GM10248 (cell line): ENCODE data around the gene SLC51A.
"Not testable (repeated sequence)": the region's sequence is repeated elsewhere in the genome, so short reads cannot be mapped to it uniquely, and the experiment has no call there.

Experiments
- CTCF ChIA-PET: fragments of 300-600 bp; sonication (Branson Sonifier 250); formaldehyde crosslinking; extraction: SDS; loops from one replicate; lab custom pipeline; 2021; ENCODE audit warnings: antibody characterized with exemption; lab: Yijun Ruan, JAX
- POLR2A ChIA-PET: fragments of 350-650 bp; sonication (Branson Sonifier 250); formaldehyde crosslinking; extraction: SDS; loops from one replicate; lab custom pipeline; 2020; ENCODE audit warnings: antibody characterized with exemption; lab: Yijun Ruan, JAX
- DNase-seq: peaks from one replicate; pipeline ENCODE4 v3.0.0; 2012; ENCODE audit errors: extremely low spot score
- CTCF ChIP-seq: IDR thresholded peaks from 2 replicates; pipeline ENCODE4 v1.5.1; 2012; ENCODE audit warnings: mild to moderate bottlenecking, low read depth; ENCODE audit errors: extremely low read depth, missing control alignments, control extremely low read depth

The SLC51A gene

DNA sequence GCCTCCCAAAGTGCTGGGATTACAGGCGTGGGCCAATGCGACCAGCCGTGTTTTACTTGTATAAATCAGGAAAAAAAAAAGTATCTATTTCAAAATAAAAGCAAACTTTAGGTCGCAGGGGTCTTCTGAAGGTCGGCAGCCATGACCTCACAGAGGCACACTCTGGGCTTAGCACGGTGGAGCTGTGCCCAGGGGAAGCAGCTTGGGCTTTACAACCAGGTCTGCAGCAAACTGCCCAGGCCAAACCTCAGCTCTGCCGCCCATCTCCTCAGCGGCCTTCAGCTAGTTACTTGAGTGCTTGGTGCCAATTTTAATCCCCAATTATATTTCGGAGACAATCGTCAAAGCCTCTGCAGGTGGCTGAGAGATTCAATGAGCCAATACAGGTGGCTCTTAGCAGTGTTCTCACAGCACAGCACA is 35.2 kb upstream of the SLC51A start:
- CTCF ChIA-PET, result interaction anchor here (1.9 to 5.5 kb wide), 5 partner anchors 13 to 109 kb away, joined by 5 to 34 read pairs (median 11); no protein-coding TSS in a partner anchor
- TF ChIP-seq CTCF, result no peak
- no peak for DNase-seq
- POLR2A ChIA-PET, result interaction anchor here (1.5 to 2.6 kb wide), 2 partner anchors 85 to 102 kb away, joined by 3 to 7 read pairs; no protein-coding TSS in a partner anchor

GRCh38 chr3:196184169-196184432 is 32.2 kb upstream of the SLC51A start:
- DNase-seq, POLR2A ChIA-PET: not testable (repeated sequence)
- CTCF ChIA-PET, result interaction anchor here (1.0 to 5.5 kb wide), 2 partner anchors 10 to 112 kb away, joined by 3 to 34 read pairs; no protein-coding TSS in a partner anchor

DNA sequence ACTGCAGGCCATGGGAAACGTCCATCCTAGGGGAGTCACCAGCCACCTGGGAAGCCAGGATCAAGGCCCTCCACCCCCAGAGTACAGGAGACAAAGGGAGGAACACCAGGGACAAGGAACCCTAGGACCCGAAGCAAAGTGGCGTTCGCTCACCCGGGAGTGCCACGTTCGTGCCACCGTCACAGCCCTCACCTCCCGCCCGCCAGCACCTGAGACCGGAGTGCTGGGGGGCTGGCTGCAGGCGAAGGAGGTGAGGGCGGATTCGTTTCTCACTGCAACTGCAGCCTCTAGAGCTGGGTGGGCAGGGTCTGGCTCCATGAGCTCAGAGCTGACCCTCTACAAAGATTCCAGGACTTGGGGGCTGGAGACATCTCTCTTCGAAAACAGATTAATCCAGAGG is 31.5 kb upstream of the SLC51A start:
- no peak for TF ChIP-seq CTCF
- POLR2A ChIA-PET, result no interaction called here
- DNase-seq, result no peak
- CTCF ChIA-PET, result interaction anchor here (1.5 to 4.1 kb wide), 2 partner anchors 105 to 112 kb away, joined by 3 to 28 read pairs; no protein-coding TSS in a partner anchor

DNA sequence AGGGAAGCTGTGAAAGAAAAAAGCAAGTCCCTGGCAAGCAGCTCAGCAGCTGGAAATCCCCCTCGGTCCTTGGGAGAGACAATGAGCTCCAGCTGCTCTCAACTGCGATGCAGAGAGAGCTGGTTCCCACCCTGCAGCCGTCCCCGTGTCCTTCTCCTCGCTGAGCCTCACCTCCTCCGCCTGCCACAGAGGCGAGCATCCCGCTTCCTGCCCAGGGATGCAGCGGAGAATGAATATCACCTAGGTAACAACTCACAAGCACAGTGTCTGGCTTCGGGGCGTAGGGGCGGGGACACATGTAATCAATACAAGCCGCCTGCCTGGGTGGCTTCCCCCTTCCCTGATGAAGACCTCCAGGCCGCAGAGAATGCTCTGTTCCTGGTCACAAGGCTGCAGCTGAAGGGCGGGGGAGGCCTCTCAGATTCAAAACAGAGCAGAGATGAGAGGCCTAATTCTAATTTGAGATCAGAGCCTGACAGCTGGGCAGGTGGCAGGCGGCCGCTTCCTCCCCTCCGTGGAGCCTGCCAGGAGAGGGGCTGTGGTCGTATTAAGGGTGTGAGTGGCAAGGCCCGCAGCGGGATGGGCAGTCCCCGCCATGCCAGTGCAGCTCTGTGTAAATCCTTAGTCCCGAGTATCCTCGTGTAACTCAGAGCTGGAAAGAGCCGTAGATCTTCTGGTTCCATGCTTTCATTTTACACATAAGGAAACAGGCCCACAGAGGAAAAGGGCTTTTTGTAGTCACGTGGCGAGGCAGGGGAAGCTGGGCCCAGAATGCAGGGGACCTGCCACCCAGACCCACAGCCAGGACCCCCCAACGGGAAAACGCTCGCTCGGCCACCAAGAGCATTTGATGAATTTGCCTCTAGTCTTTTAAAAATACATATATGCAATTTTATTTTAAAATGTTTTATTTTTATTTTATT is 29.4 kb upstream of the SLC51A start:
- CTCF ChIA-PET, result interaction anchor here (0.8 to 4.1 kb wide), 11 partner anchors 8 to 160 kb away, joined by 3 to 28 read pairs (median 4); no protein-coding TSS in a partner anchor
- no peak for TF ChIP-seq CTCF
- peak; percentile 60 for DNase-seq
- POLR2A ChIA-PET, result interaction anchor here (1.0 kb wide), 1 partner anchor 108 kb away, joined by 4 read pairs; no protein-coding TSS in a partner anchor

GRCh38 chr3:196189566-196190347 is 26.6 kb upstream of the SLC51A start:
- no peak for DNase-seq
- TF ChIP-seq CTCF, result no peak
- CTCF ChIA-PET, result interaction anchor here (0.7 to 2.2 kb wide), 4 partner anchors 10 to 167 kb away, joined by 3 to 8 read pairs (median 4); no protein-coding TSS in a partner anchor
- POLR2A ChIA-PET, result interaction anchor here (0.6 kb wide), 3 partner anchors 91 to 1644 kb away, joined by 4 to 11 read pairs (median 4); no protein-coding TSS in a partner anchor

GRCh38 chr3:196192036-196192523 is 24.3 kb upstream of the SLC51A start:
- TF ChIP-seq CTCF, result no peak
- ChIA-PET CTCF (interaction anchor here (1.6 to 12.2 kb wide), 5 partner anchors 11 to 119 kb away, joined by 3 to 195 read pairs (median 7); no protein-coding TSS in a partner anchor), POLR2A (interaction anchor here (1.0 to 1.4 kb wide), 3 partner anchors 13 to 112 kb away, joined by 3 to 4 read pairs (median 3); no protein-coding TSS in a partner anchor)
- peak; percentile 60 for DNase-seq
